Activated CD4-positive, alpha-beta T cell treated with anti-CD3 and anti-CD28 coated beads, Interleukin-2, amount 50 U/mL, for 4 hours (primary cell): ENCODE results near the gene NANS.
"Not testable (repeated sequence)": the region's sequence is repeated elsewhere in the genome, so short reads cannot be mapped to it uniquely, and the experiment has no call there.

ENCODE experiments used
- DNase-seq, 2 experiments: peaks; one replicate each; pipeline ENCODE4 v3.0.0-alpha.2; 2020

NANS gene

GRCh38 chr9:98080326-98080725, 23.8 kb downstream of the NANS start:
- DNase-seq, result no peak

GRCh38 chr9:98080780-98081179, 24.2 kb downstream of the NANS start:
- DNase-seq, result no peak

GRCh38 chr9:98081477-98082219, 25.1 kb downstream of the NANS start:
- DNase-seq, result peak; percentile 51 to 62

- no peak for DNase-seq
Observed at GRCh38 chr9:98083061-98083501, 26.5 kb downstream of the NANS start.

GRCh38 chr9:98083566-98084183, 27.1 kb downstream of the NANS start:
- no peak for DNase-seq

GRCh38 chr9:98084396-98084795, 27.9 kb downstream of the NANS start:
- DNase-seq, result no peak

GRCh38 chr9:98085058-98085457, 28.5 kb downstream of the NANS start:
- no peak for DNase-seq

- DNase-seq, result no peak
Observed at GRCh38 chr9:98085944-98086343, 29.4 kb downstream of the NANS start.

- no peak for DNase-seq
Observed at GRCh38 chr9:98086461-98086860, 29.9 kb downstream of the NANS start.

GRCh38 chr9:98087420-98088354, 31.2 kb downstream of the NANS start:
- no peak for DNase-seq

- DNase-seq, result not testable (repeated sequence)
Observed at GRCh38 chr9:98090674-98091073, 34.1 kb downstream of the NANS start.

- no peak for DNase-seq
Observed at GRCh38 chr9:98091735-98092612, 35.4 kb downstream of the NANS start.

- DNase-seq, result no peak
Observed at GRCh38 chr9:98092613-98092931, 36.0 kb downstream of the NANS start.

- DNase-seq, result no peak
Observed at GRCh38 chr9:98094316-98094715, 37.8 kb downstream of the NANS start.

GRCh38 chr9:98094851-98095250, 38.3 kb downstream of the NANS start:
- DNase-seq, result no peak

- DNase-seq, result no peak
Observed at GRCh38 chr9:98095401-98095800, 38.9 kb downstream of the NANS start.

GRCh38 chr9:98096091-98096490, 39.6 kb downstream of the NANS start:
- no peak for DNase-seq

GRCh38 chr9:98097836-98098235, 41.3 kb downstream of the NANS start:
- DNase-seq, result peak; percentile 44 to 45

GRCh38 chr9:98099346-98099745, 42.8 kb downstream of the NANS start:
- no peak for DNase-seq

GRCh38 chr9:98099898-98100297, 43.4 kb downstream of the NANS start:
- no peak for DNase-seq

GRCh38 chr9:98100456-98100855, 43.9 kb downstream of the NANS start:
- no peak for DNase-seq

- DNase-seq, result no peak
Observed at GRCh38 chr9:98101416-98101815, 44.9 kb downstream of the NANS start.

GRCh38 chr9:98101868-98102273, 45.3 kb downstream of the NANS start:
- DNase-seq, result peak; percentile 64 to 69
